Measurements from ENCODE around the gene GPAT2.
"Not testable (repeated sequence)": the region's sequence is repeated elsewhere in the genome, so short reads cannot be mapped to it uniquely, and the experiment has no call there.

GPAT2 gene

GRCh38 chr2:96064047-96064675, 29.4 kb upstream of the GPAT2 start:
- DNase-seq (ENCODE audit: low read depth), result not testable (repeated sequence)

- DNase-seq (ENCODE audit: low read depth), result not testable (repeated sequence)
Measured at GRCh38 chr2:96063116-96063899, 28.6 kb upstream of the GPAT2 start.

- not testable (repeated sequence) for DNase-seq (ENCODE audit: low read depth)
Measured at GRCh38 chr2:96062483-96062882, 27.8 kb upstream of the GPAT2 start.

- not testable (repeated sequence) for DNase-seq (ENCODE audit: low read depth)
Measured at GRCh38 chr2:96061901-96062300, 27.2 kb upstream of the GPAT2 start.

GRCh38 chr2:96061197-96061817, 26.6 kb upstream of the GPAT2 start:
- not testable (repeated sequence) for DNase-seq (ENCODE audit: low read depth)

- DNase-seq (ENCODE audit: low read depth), result not testable (repeated sequence)
Measured at GRCh38 chr2:96060325-96060724, 25.6 kb upstream of the GPAT2 start.

GRCh38 chr2:96059443-96059842, 24.7 kb upstream of the GPAT2 start:
- not testable (repeated sequence) for DNase-seq (ENCODE audit: low read depth)

- not testable (repeated sequence) for DNase-seq (ENCODE audit: low read depth)
Measured at GRCh38 chr2:96055830-96056229, 21.1 kb upstream of the GPAT2 start.

GRCh38 chr2:96054537-96054936, 19.8 kb upstream of the GPAT2 start:
- not testable (repeated sequence) for DNase-seq (ENCODE audit: low read depth)

- DNase-seq (ENCODE audit: low read depth), result not testable (repeated sequence)
Measured at GRCh38 chr2:96053385-96053784, 18.7 kb upstream of the GPAT2 start.

GRCh38 chr2:96052632-96053031, 17.9 kb upstream of the GPAT2 start:
- DNase-seq (ENCODE audit: low read depth), result not testable (repeated sequence)

GRCh38 chr2:96049917-96050262, 15.2 kb upstream of the GPAT2 start:
- DNase-seq (ENCODE audit: low read depth), result not testable (repeated sequence)

GRCh38 chr2:96049049-96049916, 14.6 kb upstream of the GPAT2 start:
- DNase-seq (ENCODE audit: low read depth), result not testable (repeated sequence)

- DNase-seq (ENCODE audit: low read depth), result not testable (repeated sequence)
Measured at GRCh38 chr2:96035554-96035953, 838 bp upstream of the GPAT2 start.

GRCh38 chr2:96033997-96034396, 719 bp downstream of the GPAT2 start:
- DNase-seq (ENCODE audit: low read depth), result not testable (repeated sequence)

- DNase-seq (ENCODE audit: low read depth), result not testable (repeated sequence)
Measured at GRCh38 chr2:96027725-96028325, 6.9 kb downstream of the GPAT2 start.

GRCh38 chr2:96025755-96026154, 9.0 kb downstream of the GPAT2 start:
- DNase-seq (ENCODE audit: low read depth), result not testable (repeated sequence)

GRCh38 chr2:96025194-96025492, 9.6 kb downstream of the GPAT2 start:
- no peak for DNase-seq (ENCODE audit: low read depth)

GRCh38 chr2:96024336-96025193, 10.2 kb downstream of the GPAT2 start:
- no peak for DNase-seq (ENCODE audit: low read depth)

GRCh38 chr2:96023701-96024100, 11.0 kb downstream of the GPAT2 start:
- not testable (repeated sequence) for DNase-seq (ENCODE audit: low read depth)

Measured in activated T-helper 1 cell treated with Interleukin-2 at 50 U/mL for 16 hours (primary cell).